ENCODE results near the gene CKS1B.
"Not testable (repeated sequence)": the region's sequence is repeated elsewhere in the genome, so short reads cannot be mapped to it uniquely, and the experiment has no call there.

The CKS1B gene

GRCh38 chr1:154992721-154993571 lies 18.5 kb downstream of the CKS1B start:
- DNase-seq (ENCODE audit: low spot score), result no peak
- TF ChIP-seq, protein P1, sequence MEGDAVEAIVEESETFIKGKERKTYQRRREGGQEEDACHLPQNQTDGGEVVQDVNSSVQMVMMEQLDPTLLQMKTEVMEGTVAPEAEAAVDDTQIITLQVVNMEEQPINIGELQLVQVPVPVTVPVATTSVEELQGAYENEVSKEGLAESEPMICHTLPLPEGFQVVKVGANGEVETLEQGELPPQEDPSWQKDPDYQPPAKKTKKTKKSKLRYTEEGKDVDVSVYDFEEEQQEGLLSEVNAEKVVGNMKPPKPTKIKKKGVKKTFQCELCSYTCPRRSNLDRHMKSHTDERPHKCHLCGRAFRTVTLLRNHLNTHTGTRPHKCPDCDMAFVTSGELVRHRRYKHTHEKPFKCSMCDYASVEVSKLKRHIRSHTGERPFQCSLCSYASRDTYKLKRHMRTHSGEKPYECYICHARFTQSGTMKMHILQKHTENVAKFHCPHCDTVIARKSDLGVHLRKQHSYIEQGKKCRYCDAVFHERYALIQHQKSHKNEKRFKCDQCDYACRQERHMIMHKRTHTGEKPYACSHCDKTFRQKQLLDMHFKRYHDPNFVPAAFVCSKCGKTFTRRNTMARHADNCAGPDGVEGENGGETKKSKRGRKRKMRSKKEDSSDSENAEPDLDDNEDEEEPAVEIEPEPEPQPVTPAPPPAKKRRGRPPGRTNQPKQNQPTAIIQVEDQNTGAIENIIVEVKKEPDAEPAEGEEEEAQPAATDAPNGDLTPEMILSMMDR (IDR thresholded peaks at IDR 0.05; ENCODE audit: borderline replicate concordance, control extremely low read depth, extremely low read depth, insufficient read depth, missing control alignments), result no peak
- in situ Hi-C loops (cut with MboI; ENCODE audit: low sequenced_read_pairs, unreplicated experiment), result no loop called here

- in situ Hi-C loops (cut with MboI; ENCODE audit: low sequenced_read_pairs, unreplicated experiment), result no loop called here
- TF ChIP-seq, protein P1 (IDR thresholded peaks at IDR 0.05; ENCODE audit: borderline replicate concordance, control extremely low read depth, extremely low read depth, insufficient read depth, missing control alignments), result no peak
- DNase-seq (ENCODE audit: low spot score), result no peak
Measured at GRCh38 chr1:154993572-154994268, 19.2 kb downstream of the CKS1B start, which contains the start of gene LENEP. LENEP (plus strand) TSS chr1:154993586; CDS start chr1:154993608, 22 bp downstream.

DNA sequence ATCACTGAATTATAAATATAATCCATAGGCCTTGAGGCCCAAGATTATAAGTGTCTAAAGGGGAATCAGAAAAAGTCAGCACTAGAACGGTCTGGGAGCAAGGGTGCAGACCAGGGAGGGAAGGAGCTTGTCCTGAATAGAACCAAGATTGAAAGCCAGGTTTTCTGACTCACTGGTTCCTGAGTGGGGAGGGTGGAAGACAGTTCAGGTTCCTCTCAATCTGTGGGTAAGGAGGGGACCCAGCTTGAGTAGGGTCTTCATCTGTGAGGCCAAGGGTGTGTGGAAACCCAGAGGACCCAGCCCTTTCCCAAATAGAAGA lies 19.7 kb downstream of the CKS1B start:
- in situ Hi-C loops (cut with MboI; ENCODE audit: low sequenced_read_pairs, unreplicated experiment), result no loop called here
- no peak for DNase-seq (ENCODE audit: low spot score)
- TF ChIP-seq, protein P1 (IDR thresholded peaks at IDR 0.05; ENCODE audit: borderline replicate concordance, control extremely low read depth, extremely low read depth, insufficient read depth, missing control alignments), result no peak

- TF ChIP-seq, protein P1 (IDR thresholded peaks at IDR 0.05; ENCODE audit: borderline replicate concordance, control extremely low read depth, extremely low read depth, insufficient read depth, missing control alignments), result no peak
- in situ Hi-C loops (cut with MboI; ENCODE audit: low sequenced_read_pairs, unreplicated experiment), result no loop called here
- DNase-seq (ENCODE audit: low spot score), result no peak
Measured at GRCh38 chr1:154994591-154994990, 20.1 kb downstream of the CKS1B start.

GRCh38 chr1:154995301-154995983 lies 21.0 kb downstream of the CKS1B start:
- DNase-seq (ENCODE audit: low spot score); in situ Hi-C loops (cut with MboI; ENCODE audit: low sequenced_read_pairs, unreplicated experiment): not testable (repeated sequence)

DNA sequence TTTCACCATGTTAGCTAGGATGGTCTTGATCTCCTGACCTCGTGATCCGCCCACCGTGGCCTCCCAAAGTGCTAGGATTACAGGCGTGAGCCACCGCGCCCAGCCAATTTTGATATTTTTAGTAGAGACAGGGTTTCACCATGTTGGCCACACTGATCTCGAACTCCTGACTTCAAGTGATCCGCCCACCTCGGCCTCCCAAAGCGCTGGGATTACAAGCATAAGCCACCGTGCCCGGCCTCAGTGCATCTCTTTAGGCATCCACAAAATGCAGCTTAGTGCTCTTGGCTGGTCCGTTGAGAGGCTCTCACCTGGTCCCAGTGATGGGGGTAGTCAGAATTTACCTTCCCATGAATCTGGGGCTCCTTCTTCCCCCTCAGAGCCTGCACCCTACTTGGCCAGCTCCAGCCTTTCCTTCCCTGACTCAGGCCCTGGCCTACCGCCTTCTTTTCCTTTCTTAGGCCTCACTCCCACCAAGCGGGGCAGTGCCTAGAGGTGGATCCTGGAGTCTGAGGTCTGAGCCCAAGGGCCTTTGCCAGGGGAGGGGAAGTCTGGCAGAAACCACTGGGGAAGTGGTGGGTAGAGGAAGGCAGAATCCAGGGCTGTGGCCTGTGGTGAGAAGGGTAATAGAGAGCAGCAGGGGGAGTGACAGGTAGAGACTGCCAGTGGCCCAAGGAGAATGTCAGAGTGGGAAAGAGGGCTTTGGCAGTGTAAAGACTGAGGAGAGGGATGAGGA lies 22.7 kb downstream of the CKS1B start:
- TF ChIP-seq, protein P1 (IDR thresholded peaks at IDR 0.05; ENCODE audit: borderline replicate concordance, control extremely low read depth, extremely low read depth, insufficient read depth, missing control alignments), result no peak
- DNase-seq (ENCODE audit: low spot score), result no peak
- in situ Hi-C loops (cut with MboI; ENCODE audit: low sequenced_read_pairs, unreplicated experiment), result no loop called here
